Hepatocyte (in vitro differentiated cells): ENCODE results near the gene GUCY1A2.

Source experiments
- EZH2 ChIP-seq: fragments of 200-600 bp; sonication (generic); IDR thresholded peaks from 2 replicates; pipeline ENCODE4 v1.6.1; 2016; ENCODE audit warnings: antibody characterized with exemption, mild to moderate bottlenecking, borderline replicate concordance
- EZH2phosphoT487 ChIP-seq: fragments of 200-600 bp; sonication (generic); IDR thresholded peaks from one replicate; pipeline ENCODE4 v1.6.1; 2018; ENCODE audit warnings: antibody characterized with exemption, mild to moderate bottlenecking, low read depth, moderate library complexity; ENCODE audit not compliant: unreplicated experiment, severe bottlenecking
- TF ChIP-seq, protein P1 (sequence below): fragments of 200-600 bp; sonication (generic); IDR thresholded peaks from 2 replicates; pipeline ENCODE4 v1.5.1; 2016; ENCODE audit warnings: antibody characterized with exemption, mild to moderate bottlenecking; ENCODE audit not compliant: poor library complexity

DNA sequence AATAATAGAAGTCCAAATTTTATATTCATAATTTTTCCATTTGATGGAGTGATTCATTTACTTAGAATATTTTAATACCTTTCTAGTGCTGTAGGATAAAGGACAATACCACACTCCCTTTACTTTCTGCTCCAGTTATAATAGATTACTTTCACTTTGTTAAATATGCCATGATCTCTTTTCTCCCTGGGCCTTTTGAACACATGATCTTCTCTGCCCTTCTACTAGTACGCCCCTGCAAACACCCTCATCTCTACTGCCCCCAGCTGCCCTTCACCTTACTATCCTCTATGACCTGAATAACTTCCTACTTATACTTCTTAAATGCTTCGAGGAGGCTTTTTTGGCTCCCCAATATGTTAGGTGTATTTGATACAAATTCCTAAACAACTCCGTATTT is 177.3 kb downstream of the GUCY1A2 start:
- TF ChIP-seq EZH2: no peak
- TF ChIP-seq, protein P1, sequence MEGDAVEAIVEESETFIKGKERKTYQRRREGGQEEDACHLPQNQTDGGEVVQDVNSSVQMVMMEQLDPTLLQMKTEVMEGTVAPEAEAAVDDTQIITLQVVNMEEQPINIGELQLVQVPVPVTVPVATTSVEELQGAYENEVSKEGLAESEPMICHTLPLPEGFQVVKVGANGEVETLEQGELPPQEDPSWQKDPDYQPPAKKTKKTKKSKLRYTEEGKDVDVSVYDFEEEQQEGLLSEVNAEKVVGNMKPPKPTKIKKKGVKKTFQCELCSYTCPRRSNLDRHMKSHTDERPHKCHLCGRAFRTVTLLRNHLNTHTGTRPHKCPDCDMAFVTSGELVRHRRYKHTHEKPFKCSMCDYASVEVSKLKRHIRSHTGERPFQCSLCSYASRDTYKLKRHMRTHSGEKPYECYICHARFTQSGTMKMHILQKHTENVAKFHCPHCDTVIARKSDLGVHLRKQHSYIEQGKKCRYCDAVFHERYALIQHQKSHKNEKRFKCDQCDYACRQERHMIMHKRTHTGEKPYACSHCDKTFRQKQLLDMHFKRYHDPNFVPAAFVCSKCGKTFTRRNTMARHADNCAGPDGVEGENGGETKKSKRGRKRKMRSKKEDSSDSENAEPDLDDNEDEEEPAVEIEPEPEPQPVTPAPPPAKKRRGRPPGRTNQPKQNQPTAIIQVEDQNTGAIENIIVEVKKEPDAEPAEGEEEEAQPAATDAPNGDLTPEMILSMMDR: no peak
- no peak for TF ChIP-seq EZH2phosphoT487
